Activated T-cell treated with anti-CD3 and anti-CD28 coated beads, Interleukin-2, amount 50 U/mL, for 1 hour (primary cell): Measurements from ENCODE around the gene TRA2A.
"Not testable (repeated sequence)": the region's sequence is repeated elsewhere in the genome, so short reads cannot be mapped to it uniquely, and the experiment has no call there.

ENCODE experiments used
- DNase-seq: peaks from one replicate; pipeline ENCODE4 v3.0.0-alpha.2; 2020

Gene TRA2A

DNA sequence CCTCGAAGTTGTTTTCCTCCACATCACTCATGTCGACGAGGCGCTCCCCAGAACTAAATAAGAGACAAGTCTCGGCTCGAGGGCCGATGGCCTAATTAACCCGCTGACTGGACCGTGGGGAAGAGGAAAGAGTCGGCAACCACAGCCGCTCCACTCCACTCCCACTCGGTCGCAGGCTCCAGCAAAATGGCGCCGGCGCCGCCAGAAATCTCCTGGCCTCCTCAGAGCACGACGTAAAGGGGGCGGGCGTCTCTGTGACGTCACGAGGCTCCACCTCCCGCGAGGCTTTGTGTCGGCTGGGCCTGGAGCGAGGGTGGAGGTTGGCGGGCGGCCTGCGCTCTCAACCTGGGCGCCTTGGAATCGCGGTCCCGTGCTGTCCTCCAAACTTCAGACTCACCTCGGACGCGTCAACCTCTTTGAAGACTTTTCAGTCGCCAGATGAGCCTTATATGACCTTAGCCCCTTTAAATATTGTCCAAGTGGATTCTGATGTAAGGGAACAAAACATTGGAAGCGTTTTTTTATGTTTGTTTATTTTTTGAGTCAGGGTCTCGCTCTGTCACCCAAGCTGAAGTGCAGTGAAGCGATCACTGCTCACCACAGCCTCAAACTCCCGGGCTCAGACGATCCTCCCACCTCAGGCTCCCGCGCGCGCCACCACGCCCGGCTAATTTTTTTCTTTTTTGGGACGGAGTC, at the start of gene TRA2A:
TRA2A (minus strand) TSS at position 188 of the 696 bp plus-strand sequence; CDS start at position 31, 157 bp downstream.
- peak; percentile 97 for DNase-seq

DNA sequence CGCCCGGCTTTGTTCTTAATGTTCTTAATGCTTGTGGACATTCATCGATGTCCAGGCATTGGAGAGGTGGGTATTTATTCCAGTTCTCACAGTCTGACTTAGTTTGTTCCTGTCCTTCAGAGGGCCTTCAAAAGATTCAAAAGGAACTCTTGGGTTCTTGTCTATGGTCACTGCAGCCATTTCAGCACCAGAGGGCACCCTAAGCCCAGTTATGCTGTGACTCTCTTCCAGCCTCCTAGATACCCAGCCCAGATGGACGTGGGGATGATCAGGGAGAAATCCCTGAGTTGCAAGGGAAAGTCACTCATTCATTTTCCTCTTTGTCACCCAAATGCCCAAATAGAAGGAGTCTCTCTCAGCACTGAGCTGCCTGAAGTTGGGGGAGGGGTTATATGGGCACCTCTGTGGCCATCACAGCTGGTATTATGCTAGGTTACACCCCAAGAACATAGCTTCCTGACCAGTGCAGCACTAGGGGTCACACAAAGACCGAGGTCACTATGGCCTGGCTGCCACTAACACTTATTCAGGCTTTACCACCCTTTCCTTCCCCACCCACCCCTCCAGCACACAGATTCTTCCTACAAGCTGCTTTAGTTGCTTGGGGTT, 38.9 kb upstream of the TRA2A start:
- peak; percentile 70 for DNase-seq

DNA sequence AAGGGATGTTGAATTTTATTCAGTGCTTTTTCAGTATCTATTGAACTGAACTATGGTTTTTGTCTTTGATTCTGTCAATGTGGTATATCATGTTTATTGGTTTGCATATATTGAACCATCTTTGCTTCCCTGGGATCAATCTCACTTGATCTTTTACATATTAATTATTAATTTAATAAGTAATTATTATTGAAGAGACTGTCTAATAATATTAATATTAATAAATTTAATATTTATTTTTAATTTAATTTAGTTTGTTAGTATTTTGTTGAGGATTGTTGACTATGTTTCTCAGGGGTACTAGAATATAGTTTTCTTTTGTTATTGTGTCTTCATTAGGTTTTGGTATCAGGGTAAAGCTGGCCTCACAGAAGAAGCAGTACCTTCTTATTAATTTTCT, 26.5 kb upstream of the TRA2A start:
- DNase-seq, result no peak

DNA sequence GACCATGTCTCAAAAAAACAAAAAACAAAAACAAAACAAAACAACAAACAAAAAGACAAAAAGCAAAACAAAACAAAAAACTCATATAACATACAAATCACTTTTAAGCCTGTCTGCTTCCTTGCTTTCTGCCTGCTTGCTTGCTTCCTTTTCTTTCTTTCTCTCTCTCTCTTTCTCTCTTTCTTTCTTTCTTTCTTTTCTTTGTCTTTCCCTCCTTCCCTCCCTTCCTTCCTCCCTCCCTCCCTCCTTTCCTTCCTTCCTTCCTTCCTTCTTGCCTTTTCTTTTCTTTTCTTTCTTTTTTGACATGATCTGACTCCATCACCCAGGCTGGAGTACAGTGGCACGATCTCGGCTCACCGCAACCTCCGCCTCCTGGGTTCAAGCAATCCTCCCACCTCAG, 15.9 kb upstream of the TRA2A start:
- DNase-seq, result no peak

DNA sequence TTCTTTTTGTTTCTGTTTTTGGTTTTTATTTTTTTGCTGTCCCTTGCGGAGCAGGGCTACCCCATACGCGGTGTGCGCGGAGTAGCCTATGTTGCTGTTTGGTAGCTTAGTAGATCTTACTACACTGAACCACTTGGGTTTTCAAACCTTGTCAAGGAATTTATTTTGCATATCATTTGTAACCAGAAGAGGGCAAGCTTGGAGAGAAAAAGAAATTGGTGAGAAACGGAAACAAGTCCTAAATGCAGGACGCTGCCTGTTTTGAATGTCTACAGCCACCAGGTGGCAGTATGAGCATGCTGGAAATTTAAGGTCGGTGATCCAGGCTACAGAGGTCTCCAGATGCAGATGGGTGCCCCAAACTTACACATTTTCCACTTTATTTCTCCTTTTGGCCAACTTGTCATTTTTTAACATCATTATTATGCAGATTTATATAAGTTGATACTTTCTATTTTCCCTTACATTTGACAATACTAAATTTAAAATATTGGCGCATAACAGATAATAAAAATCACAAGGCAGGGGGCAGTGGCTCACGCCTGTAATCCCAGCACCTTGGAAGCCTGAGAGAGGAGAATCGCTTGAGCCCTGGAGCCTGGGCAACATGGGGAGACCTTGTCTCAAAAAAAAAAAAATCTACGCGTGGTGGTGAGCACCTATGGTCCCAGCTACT, 15.3 kb upstream of the TRA2A start:
- DNase-seq, result peak; percentile 75

DNA sequence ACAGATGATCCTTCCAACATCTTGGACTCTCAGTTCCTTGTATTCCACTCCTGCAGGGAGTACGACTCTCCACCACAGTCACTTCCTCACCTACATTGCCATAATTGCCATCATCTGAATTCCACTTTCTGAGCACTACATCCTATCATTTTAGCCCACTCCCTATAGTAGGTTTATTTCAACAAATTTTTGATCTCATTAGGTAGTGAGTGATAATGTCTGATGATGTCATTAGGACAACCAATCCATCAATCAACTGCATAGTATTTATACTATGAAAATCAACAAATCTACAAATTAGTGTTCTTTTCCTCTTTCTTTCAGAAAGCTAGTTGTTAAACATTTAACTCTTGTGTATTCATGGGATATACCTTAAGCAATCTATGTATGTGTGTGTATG, 13.7 kb upstream of the TRA2A start:
- no peak for DNase-seq

DNA sequence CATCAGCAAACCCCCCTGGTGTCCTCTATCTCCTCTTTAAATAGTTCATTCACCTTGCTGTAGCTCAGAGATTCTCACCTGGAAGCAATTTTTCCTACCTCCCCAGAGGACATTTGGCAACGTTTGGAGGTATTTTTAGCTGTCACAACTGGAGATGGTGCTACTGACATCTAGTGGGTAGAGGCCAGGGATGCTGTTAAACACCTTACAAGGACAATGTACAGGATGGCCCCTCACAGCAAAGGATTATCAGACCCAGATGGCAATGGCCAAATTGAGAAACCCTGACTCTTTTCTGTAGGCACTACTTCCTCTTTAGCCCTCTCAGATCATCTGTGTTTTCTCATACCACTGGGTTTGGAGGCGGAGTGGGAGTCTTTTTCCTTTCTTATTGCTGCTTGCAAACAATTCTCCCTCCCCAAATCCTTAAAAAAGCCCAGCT, 13.2 kb upstream of the TRA2A start:
- no peak for DNase-seq

DNA sequence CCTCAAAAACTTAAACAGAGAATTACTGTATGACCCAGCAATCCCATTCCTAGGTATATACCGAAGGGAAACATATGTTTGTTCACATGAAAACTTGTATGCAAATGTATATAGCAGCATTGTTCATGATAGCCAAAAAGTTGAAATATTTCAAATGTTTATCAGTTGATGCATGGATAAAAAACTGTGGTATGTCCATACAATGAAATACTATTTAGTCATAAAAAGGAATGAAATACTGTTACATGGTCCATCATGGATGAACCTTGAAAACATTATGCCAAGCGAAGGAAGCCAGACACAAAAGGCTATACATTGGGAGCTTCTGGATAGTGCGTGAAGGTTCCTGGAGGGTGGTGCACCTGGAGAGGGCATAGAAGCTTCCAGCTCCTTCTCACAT, 11.0 kb upstream of the TRA2A start:
- no peak for DNase-seq

DNA sequence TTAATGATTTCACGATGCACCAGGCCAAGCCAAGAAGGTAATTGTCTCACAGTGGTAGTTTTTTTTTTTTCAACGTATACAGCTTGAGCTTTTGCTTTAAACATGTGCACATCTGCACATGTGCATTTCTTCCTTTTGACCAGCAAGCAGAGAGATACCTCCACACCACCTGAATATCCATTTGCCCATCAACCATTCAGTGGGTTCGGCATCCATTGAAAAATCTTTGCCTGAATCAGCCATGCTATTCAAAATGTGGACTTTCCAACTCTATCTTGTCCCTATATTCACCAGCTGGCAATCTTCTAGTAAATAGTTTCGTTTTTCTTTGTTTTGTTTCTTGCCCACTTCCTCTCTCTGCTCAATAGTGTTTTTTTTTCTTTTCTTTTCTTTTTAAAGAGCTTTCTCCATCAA, 7.7 kb upstream of the TRA2A start:
- no peak for DNase-seq

DNA sequence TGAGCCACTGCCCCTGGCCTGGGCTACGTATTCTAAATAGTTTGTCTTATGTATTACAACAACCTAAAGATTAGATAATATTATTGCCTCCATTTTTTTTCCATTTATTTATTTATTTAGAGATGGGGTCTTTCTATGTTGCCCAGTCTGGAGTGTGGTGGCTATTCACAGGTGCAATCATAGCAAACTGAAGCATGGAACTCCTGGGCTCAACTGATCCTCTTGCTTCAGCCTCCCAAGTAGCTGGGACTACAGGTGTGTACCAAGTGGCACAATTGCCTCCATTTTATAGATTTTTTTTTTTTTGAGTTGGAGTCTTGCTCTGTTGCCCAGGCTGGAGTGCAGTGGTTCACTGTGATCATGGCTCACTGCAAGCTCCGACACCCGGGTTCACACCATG, 6.5 kb upstream of the TRA2A start:
- no peak for DNase-seq

DNA sequence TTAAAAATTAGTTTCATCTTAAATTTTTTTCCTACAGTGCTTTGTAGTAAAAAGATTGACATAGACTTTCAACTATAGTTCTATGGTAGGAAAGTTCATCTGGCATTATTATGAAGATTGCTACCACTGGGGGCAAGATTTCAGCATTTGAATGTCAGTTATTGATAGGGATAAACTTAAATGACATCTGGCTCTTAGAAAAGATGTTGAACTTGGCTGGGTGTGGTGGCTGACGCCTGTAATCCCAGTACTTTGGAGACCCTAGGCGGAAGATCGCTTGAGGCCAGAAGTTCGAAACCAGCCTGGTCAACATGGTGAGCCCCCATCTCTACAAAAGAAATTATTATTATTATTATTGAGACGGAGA, 1.4 kb upstream of the TRA2A start:
- DNase-seq, result no peak

DNA sequence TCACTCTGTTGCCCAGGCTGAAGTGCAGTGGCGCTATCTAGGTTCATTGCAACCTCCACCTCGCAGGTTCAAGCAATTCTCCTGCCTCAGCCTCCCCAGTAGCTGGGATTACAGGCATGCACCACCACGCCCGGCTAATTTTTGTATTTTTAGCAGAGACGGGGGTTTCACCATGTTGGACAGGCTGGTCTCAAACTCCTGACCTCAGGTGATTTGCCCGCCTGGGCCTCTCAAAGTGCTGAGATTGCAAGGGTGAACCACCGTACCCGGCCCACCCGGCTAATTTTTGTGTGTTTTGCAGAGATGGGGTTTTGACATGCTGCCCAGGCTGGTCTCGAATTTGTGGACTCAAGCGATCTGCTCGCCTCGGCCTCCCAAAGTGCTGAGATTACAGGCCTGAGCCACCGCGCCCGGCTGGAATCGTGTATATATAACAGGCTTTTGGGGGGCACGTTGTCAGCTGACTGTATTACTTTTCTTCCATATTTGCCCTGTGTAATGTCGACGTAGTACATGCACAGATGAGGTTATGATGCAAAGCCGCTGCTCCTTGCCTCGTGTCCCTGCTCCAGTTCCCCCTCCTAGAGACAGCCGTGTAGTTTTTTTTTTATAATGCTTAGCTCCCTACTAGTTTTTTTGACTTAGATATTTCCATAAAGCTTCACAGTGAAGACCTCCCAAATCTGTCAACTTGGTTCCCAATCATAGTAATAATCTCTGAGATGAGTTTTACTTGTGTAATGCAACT, 883 bp upstream of the TRA2A start:
- DNase-seq, result no peak

DNA sequence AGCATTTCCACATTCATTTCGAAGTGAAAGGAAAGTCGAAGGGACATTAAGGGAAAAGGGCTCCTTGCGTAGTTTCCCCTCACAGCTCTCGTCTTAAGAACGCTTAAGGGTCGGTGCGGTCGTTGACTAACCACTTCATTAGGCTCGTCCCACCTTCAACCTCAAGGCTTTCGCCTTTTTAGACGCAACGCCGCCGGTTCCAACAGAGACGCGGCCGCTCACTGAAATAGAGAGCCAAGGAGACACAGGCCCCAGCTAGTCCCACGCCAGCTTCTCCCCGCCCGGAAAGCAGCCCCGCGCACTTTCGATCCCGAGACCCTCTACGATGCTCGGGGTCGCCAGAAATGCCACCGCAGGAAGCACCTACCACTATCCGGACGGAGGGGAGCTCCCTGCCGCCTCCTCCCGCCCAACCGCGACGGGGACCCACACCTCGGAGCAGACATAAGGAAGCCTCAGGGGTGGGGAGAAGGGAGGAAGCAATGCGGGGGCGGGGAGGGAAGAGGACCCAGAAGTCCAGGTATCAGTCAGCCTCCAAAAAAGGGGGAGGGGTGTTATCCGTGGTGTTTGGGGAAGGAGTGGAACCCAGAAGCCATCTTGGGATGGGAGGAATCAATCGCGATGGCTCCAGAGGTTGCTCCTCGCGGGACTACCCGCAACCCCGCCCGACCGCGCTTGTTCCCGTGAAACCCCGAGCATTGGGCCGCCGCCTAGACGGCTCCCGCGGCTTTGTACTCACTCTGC, 559 bp downstream of the TRA2A start:
- peak; percentile 53 for DNase-seq

DNA sequence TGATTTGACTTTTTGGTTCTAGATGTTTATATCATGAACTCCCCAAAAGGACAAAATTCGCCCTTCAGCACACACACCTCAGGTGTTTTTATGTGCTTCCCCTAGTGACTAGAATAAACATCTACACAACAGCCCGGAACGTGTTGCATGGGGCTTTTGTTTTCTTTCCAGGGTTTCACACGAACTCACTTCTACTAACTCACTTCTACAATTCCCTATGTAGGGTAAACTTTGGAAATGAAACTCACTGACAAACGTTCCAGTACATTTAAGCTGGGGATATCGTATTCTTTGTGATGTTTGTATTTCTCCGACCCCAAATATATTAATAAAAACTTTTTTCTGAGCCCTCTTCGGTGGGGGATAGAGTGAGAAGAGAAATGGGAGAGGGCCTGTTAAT, 1.4 kb downstream of the TRA2A start:
- DNase-seq, result no peak

DNA sequence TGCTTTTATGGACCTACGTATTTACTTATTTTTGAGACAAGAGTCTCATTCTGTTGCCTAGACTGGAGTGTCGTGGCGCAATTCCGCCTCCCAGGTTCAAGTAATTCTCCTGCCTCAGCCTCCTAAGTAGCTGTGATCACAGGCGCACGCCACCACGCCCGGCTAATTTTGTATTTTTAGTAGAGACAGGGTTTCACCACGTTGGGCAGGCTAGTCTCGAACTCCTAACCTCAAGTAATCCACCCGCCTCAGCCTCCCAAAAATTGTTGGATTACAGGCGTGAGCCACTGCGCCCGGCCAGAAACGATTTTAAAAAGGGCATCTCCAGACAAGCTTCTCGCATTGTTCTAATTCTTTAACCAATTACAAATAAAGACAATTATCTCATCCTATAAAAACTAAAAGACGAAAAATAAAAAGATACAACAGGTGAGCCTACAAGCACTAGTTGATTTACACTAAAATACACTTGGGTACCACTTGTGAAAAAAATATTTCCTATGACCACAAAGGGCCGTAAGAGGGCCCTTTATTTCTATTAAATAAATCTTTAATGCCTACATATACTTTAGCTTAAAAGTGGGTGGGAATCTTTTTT, 2.4 kb downstream of the TRA2A start:
- no peak for DNase-seq

DNA sequence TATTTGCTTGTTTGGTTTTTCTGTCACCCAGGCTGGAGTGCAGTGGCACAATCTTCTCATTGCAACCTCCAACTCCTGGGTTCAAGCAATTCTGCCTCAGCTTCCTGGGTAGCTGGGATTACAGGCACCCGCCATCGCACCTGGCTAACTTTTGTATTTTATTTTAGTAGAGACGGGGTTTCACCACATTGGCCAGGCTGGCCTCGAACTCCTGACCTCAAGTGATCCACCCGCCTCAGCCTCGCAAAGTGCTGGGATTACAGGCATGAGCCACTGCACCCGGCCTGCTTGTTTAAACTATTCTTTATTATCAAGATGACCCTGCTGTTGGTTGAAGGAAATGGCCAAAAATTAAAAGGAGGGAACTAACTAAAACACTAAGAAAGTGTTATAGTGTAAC, 6.2 kb downstream of the TRA2A start:
- DNase-seq, result not testable (repeated sequence)

DNA sequence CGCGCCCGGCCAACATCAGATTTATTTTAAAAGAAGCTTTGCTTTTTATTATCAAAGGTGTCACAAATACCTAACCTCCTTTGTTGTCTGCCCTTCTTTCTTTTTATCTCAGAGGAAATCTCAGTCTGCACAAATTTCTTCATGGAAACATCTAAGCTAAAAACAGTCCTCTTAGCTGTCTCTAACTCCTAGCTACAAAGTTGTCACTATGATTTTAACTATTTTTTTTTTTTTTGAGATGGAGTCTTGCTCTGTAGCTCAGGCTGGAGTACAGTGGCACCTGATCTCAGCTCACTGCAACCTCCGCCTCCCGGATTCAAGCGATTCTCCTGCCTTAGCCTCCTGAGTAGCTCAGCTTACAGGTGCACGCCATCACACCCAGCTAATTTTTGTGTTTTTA, 7.3 kb downstream of the TRA2A start:
- DNase-seq, result no peak

DNA sequence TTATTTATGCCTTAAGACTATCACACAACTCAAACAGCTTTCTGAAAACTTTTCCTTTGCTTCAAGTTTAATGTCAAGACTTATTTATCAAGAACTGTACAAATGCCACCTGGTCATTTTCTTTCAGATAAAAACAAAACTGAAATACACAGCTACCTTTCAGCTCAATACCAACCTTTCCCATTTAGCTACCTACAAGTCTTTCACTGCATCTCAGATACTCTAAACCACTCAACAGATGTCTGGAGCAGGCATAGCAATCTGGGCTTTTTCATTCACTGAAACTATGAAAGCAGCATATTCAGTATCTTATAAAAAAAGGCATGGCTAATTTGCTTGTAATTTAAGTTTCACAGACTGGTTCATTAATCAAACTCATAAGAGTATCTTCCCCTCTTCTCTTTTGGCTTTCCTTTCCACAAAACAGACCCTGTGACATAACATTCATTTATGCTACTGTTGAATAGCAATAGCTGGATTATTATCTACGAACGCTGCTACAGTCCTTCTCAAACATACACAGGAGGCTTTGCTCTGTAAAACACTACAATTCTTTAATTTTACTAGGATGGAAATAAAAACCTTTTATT, 8.2 kb downstream of the TRA2A start:
- no peak for DNase-seq

DNA sequence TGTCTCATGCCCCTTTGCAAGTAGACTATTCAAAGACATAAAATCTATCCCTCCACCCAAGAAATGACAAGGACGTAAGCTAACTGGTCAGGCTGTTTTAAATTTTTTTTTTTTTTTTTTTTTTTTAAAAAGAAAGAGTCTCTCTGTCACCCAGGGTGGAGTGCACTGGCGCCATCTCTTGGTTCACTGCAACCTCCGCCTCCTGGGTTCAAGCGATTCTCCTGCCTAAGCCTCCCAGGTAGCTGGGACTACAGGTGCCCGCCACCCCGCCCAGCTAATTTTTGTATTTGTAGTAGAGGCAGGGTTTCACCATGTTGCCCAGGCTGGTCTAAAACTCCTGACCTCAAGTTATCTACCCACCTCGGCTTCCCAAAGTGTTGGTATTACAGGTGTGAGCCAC, 11.2 kb downstream of the TRA2A start:
- DNase-seq, result no peak

DNA sequence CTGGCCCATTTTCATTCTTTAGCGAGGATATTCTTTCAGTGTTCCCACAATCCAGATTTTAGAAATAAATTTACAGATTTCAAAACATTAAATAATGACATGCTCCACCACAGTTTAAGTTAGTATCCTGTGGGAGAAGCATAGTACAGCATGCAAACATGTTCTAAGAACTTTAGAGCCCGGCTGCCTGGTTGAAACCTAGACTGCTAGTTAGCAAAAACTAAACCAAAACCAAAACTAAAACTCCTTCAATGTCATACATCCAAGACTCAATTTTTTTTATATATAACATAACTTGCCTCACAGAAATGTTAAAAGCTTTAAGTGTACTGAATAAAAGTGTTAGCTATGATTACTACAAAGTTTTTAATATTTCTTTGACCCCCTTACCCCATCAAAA, 17.0 kb downstream of the TRA2A start:
- DNase-seq, result no peak

DNA sequence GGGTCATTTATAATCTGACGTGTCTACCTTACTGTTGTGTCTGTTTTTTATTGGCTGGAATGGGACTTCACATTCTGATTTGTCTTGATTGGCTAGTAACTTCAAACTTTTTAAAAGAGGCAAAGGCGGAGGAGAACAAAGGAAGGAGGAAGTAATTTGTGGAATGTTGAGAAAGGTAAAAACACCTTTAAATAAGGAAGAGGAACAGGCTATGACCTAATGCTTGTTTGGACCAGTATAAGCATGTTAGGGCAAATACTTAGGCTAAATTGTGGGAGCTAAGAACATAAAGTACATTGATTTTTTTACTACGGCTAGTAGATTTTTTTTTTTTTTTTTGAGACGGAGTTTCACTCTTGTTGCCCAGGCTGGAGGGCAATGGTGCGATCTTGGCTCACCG, 18.0 kb downstream of the TRA2A start:
- not testable (repeated sequence) for DNase-seq

DNA sequence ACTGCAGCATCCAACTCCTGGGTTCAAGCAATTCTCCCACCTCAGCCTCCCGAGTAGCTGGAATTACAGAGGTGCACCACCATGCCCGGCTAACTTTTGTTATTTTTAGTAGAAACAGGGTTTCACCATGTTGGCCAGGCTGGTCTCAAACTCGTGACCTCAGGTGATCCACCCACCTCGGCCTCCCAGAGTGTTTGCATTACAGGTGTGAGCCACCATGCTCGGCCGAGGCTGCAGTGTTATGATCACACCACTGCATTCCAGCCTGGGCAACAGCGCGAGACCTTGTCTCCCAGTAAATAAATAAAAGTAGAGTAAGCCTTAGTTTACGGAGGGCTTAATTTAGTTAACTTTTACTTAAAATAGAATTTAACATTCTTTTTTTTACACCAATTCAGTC, 37.8 kb downstream of the TRA2A start:
- DNase-seq, result no peak
